Frontal cortex (tissue), 4 donors: ENCODE results near the gene TMEM50B. TPM values are rescaled to one million over a fixed set of nuclear protein-coding genes. Genes with fewer than 3 reads are reported as not detected.

Experiments
- DNase-seq, 2 donors: peaks; one replicate each; pipeline ENCODE4 v3.0.0; 2012; ENCODE audit warnings: low spot score in 2 of 2
- FAIRE-seq: peaks from 2 replicates; lab custom pipeline; 2012; peaks lifted over from hg19 to GRCh38; lab: Jason Lieb, UNC
- total RNA-seq: library from RNA; depleted of rRNA; stranded (reverse); fragments of >200 nt; gene quantifications from one replicate; pipeline ENCODE4 v1.2.3, GENCODE V29; 2014
- donor health status: control.
- donor health status: control.
- donor health status: control.

The TMEM50B gene
- total RNA-seq, 1 donor from 2014 or later: 46.9 TPM

- FAIRE-seq (no peak), DNase-seq (peak; percentile 41 to 60)
Measured at GRCh38 chr21:33402001-33402979, 77.5 kb downstream of the TMEM50B start.

- FAIRE-seq (no peak), DNase-seq (no peak)
Measured at GRCh38 chr21:33401630-33401992, 78.2 kb downstream of the TMEM50B start.

Other genes with a start within 250 kb of the TMEM50B start
- gene IL10RB, start 213.6 kb downstream of the TMEM50B start, total RNA-seq: 12.2 TPM
- 49.3 TPM for gene IFNAR1, start 155.0 kb downstream of the TMEM50B start, total RNA-seq
- 60.3 TPM for gene IFNGR2, start 76.6 kb downstream of the TMEM50B start, total RNA-seq
- 6.5 TPM for gene DNAJC28, start 11.7 kb upstream of the TMEM50B start, total RNA-seq
- gene GART, start 62.1 kb upstream of the TMEM50B start, total RNA-seq: 83.2 TPM
- 95.0 TPM for gene SON, start 63.1 kb upstream of the TMEM50B start, total RNA-seq
- 24.5 TPM for gene DONSON, start 108.7 kb upstream of the TMEM50B start, total RNA-seq
- 68.9 TPM for gene CRYZL1, start 161.8 kb upstream of the TMEM50B start, total RNA-seq
- gene ITSN1, start 162.5 kb upstream of the TMEM50B start, total RNA-seq: 73.8 TPM